GM04503 (cell line): Measurements from ENCODE around the gene RER1.

Source experiments
- DNase-seq: peaks from one replicate; pipeline ENCODE4 v3.0.0-alpha.2; 2012; ENCODE audit warnings: low read depth

Gene RER1

GRCh38 chr1:2445823-2446215, 54.2 kb downstream of the RER1 start:
- no peak for DNase-seq

DNA sequence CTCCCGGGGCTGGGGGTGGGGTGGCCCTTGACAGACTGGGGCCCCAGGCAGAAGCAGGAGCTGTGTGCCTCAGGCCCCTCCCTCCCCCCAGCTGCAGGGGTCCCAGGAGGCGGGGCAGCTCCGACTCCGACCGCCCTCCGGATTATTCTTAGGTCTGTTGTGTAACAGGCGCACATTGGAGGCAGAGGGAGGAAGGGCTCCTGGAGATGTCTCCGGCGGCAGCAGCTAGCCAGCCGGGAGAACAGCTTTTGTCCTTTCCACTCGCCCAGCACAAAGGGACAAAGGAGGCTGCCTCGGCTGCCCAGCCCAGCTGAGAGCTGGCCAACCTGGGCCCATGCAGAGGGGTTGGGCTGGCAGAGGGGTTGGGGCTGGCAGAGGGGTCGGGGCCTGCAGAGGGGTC, 54.8 kb downstream of the RER1 start:
- DNase-seq: no peak

DNA sequence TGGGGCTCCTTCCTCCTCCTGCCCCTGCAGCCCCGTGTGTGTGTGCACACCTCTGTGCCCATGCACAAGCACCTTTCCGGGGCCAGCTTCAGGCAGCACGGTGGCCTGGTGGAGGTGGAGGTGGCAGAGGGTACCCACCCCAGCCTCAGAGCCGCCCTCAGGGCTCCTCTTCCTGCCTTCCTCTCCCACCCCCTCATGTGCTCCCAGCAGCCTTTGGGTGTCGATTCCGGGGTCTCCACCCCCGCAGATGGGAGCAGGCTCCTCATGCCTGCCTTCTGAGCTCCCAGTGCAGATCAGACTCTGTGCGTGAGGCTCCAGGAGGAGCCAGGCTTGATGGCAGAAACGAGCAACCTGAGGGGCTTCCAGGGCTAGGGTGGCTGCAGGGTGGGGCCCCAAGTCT, 55.2 kb downstream of the RER1 start:
- no peak for DNase-seq

GRCh38 chr1:2447276-2448097, 55.8 kb downstream of the RER1 start:
- no peak for DNase-seq

- no peak for DNase-seq
These were observed 56.4 kb downstream of the RER1 start for GRCh38 chr1:2448098-2448445.

- no peak for DNase-seq
These were observed 58.2 kb downstream of the RER1 start for GRCh38 chr1:2449636-2450454.

- DNase-seq: peak; percentile 38
These were observed 60.1 kb downstream of the RER1 start for GRCh38 chr1:2451741-2452140.

- DNase-seq: no peak
These were observed 60.7 kb downstream of the RER1 start for GRCh38 chr1:2452201-2452931.

DNA sequence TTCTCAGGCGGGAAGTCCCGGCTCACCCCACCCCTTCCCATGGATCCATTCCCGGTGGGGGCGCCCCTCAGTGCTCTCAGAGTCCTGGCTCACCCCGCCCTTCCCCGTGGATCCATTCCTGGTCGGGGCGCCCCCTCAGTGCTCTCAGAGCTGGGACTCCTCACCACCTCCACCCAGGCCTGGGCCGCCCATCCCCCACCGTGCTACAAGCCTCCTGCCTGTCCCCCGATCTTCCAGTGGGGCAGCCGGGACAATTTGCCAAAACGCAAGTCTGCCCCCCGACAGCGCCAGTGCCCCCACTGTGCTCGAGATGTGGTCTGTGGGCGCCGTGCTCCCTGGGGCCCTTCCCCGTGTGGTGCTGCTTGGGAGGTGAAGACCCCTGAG, 61.3 kb downstream of the RER1 start:
- no peak for DNase-seq

DNA sequence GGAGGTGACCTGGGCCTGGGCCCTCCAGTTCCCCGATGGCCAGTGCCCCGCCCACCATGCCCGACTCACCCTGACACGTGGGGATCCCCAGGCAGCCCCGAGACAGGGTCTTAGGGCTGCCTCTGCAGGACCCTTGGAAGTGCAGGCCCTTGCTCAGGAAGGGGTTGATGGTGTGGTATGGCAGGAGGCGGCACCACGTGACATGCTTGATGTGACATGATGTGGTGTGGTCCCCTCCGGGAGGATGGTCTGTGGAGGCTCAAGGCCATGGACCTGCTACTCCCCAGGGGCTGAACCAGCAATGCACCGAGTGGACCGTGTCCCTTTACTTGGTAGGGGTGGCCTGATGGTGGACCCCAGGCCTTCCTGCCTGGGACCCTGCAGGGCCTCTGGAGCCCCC, 62.6 kb downstream of the RER1 start:
- no peak for DNase-seq
